Endothelial cell of hepatic sinusoid (primary cell): Measurements from ENCODE around the gene ZNF483.
"Not testable (repeated sequence)": the region's sequence is repeated elsewhere in the genome, so short reads cannot be mapped to it uniquely, and the experiment has no call there.

Experiments
- in situ Hi-C: cut with HindIII; loops from 2 replicates; pipeline ENCODE4 v1.10.0; 2017; ENCODE audit warnings: low sequenced_read_pairs

The ZNF483 gene

DNA sequence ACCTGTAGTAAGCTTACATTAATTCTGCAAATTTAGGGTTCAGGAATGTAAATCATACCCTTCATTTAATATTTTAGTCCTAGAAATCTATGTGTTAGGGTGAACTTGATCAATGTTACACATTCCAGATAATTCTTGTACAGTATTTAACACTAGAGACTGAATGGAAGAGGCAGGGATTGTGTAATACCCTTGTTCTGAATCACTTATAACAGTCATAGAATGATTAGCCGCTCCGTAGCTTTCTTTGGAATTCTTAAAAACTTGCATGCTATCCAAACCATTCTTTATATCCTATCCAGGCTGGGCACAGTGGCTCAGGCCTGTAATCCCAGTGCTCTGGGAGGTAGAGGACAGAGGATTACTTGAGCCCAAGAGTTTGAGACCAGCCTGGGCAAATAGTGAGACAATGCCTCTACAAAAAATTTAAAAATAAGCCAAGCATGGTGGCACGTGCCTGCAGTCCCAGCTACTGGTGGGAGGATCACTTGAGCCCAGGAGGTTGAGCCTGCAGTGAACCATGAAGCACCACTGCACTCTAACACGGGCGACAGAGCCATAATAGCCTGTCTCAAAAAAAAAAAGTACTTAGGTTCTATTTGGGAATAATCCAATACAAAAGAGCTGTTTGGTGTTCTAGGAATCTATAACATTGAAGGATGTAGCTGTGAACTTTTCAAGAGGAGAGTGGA is 8.3 kb downstream of the ZNF483 start:
- in situ Hi-C loops = no loop called here

- in situ Hi-C loops = no loop called here
Measured at GRCh38 chr9:111542497-111543254, 17.7 kb downstream of the ZNF483 start.

GRCh38 chr9:111548623-111549022 is 23.6 kb downstream of the ZNF483 start:
- in situ Hi-C loops = no loop called here

DNA sequence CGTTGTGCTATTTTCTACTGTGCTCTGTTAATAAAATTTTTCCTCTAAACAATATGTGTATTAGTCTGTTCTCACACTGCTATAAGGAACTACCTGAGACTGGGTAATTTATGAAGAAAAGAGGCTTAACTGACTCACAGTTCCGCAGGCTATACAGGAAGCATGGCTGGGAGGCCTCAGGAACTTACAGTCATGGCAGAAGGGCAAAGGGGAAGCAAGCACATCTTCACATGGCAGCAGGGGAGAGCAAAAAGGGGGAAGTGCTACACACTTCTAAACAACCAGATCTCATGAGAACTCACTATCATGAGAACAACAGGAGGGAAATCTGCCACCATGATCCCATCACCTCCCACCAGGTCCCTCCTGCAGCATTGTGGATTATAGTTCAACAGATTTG is 30.4 kb downstream of the ZNF483 start:
- in situ Hi-C loops = not testable (repeated sequence)

DNA sequence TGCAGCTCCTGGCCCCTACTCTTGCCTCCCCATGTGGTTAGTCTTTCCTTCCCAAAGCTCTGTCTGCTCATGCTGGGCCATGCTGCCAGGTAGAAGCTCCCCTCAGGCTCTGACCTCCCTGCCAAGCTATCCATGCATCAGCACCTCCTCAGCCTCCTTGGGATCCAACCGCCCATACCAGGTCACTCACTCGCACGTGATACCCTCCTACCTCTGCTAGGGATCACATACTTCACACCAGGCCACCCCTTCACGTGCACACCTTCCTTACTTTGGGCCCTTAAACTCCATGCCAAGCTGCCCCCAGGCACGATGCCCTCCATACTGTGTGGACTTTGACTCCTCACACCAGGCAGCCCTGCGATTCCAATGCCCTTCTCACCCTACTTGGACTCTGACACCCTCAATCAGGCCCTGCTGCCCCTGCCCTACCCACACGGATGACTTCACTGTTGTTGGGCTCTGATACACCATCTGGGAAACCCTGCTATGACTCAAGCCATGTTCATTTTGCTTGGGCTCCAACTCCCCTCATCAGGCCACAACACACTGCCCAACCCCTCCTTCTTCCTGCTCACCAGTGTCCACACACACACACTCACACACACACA is 34.1 kb downstream of the ZNF483 start:
- in situ Hi-C loops = no loop called here

- in situ Hi-C loops = no loop called here
Measured at GRCh38 chr9:111561165-111561719, 36.3 kb downstream of the ZNF483 start.

DNA sequence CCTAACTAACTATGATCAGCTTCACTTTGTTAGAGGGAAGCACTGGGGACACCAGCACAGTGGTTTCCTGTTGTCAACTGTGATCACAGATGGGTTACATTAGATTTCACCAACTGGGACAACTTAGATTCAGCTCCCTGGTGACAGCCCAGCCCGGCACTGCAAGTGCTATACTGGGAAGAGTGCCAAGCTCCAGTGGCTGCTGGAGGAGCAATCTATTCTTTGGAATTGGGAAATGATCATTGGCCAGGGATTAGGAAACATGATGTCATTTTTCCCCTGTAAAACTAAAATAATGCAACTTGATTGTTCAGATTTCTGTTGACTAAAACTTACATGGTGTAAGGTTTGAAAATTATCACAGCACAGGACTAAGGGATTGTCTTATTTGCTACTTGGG is 41.3 kb downstream of the ZNF483 start:
- in situ Hi-C loops = no loop called here

GRCh38 chr9:111568127-111568526 is 43.1 kb downstream of the ZNF483 start:
- in situ Hi-C loops = not testable (repeated sequence)

DNA sequence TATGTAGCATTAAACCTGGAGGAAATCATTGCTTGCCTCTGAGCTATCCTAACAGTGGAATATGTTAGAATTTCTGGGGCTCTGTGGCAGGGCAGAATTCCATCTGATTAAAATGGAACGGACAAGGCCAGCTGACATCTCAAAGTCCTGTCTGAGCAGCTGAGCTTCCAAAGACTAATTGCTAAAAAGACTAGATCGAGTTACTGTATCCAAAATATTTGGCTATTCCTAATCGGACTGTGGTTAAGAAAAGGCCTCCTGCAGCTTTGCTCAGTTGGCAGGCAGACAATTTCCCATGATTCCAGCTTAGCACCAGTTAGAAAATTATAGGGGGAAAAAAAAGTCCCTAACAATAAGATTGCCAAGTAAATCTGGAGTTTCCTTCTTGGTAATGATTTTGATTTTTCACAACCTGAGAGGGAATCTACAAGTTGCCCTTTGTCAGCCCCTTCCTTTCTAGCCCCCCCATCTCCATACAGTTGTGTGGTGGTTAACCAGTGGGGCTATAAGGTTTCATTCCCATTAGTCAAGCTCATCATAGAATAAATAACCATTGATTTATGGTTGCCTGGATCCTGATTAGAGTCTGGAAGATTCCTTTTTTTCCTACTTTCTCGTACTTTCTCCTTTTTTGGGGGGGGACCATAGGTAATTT is 48.1 kb downstream of the ZNF483 start:
- in situ Hi-C loops = no loop called here

- in situ Hi-C loops = no loop called here
Measured at GRCh38 chr9:111582888-111583287, 57.9 kb downstream of the ZNF483 start.

GRCh38 chr9:111586378-111586777 is 61.4 kb downstream of the ZNF483 start:
- in situ Hi-C loops = no loop called here

GRCh38 chr9:111588846-111589245 is 63.9 kb downstream of the ZNF483 start:
- in situ Hi-C loops = no loop called here

DNA sequence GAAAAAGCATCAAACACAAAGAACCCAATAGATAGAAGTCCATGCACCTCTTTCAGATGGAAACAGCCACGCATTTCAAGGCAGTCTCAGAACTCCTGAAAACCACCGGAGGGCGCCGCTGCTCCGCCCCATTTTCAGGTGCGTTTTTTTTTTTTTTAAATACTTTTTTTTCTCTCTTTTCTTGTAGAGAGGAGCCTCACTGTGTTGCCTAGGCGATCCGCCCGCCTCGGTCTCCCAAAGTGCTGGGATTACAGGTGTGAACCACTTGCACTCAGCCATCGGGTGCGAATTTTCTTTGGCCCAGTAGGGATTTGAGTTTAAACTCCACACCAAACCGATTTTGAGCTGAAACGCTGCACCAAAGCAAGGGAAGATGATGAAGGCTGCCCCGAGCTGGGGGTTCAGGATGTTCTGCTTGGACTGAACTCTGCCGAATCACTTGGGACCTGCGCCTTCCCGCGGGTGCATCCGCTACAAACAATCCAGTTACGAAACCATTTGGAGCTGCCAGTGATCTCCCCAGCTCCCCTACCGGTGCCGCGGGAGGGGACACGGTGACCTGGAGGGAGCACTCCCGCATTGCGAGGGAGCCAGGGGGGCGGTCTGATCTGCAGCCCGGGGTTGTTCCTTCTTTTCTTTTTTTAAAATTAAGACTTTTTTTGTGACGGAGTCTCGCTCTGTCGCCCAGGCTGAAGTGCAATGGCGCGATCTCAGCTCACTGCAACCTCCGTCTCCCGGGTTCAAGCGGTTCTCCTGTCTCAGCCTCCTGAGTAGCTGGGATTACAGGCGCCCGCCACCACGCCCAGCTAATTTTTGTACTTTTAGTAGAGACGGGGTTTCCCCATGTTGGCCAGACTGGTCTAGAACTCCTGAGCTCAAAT is 73.1 kb downstream of the ZNF483 start:
- in situ Hi-C loops = no loop called here

- in situ Hi-C loops = no loop called here
Measured at GRCh38 chr9:111598733-111599091, 73.7 kb downstream of the ZNF483 start.

DNA sequence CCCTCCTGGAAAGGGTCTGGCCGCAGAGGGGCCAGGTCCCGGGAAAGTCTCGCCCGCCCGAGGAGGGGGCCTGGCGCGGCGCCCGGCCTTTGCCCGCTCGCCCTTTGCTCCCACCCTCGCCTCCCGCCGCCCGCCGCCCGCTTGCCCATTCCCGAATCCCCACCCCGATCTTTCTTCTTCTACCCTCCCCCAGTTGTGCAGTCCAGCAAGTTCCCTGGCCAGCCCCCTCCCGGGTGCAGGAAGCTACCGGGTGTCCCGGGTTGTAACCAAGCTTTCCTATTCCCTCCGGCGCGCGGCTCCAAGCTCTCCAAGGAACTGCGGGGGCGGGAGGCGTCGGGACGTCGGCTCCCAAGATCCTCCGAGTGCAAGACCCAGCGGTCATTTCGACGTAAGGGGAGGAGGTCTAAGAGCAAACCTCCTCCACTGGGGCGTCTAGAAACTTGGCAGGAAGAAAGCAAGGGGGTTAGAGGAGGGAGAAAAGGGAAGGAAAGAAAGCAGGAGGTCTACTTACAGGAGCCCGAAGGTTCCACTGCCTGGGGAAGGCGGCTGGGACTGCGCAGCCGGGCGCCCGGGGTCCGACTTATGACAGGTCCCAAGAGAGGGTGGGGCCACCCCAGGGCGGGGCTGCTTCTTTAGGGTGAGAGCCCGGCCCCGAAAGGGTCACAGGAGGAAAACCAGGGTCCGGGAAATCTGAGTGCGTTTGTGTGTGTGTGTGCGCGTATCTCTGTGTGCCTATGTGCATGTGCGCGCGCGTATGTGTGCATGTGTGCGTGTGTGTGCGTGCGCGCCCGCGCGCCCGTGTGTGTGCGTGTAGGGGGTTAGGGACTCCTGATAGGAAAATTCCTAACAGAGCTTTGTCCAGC is 74.3 kb downstream of the ZNF483 start, which contains the start of gene PTGR1:
Gene PTGR1 (minus strand): TSS at position 556 of the 863 bp plus-strand sequence. CDS start 2,225 bp downstream, outside the sequence.
- in situ Hi-C loops = no loop called here

DNA sequence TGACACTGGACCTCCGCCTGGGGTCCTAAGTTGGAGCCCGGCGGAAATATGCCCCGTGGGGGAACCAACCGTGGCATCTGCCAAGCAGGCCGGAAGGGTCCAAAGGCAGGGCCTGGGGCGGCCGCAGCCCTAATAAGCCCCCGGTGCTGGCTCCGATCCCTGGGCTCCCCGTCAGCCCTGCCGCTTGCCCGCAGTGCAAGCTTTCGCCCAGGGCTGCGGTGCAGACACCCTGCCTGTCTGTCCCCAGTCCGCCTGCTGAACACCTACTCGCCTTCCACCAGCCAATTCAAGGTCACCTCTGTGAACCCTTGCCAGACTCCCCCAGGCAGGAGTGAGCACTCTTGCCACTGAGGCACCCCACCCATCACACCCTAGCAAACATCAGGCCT is 75.0 kb downstream of the ZNF483 start:
- in situ Hi-C loops = no loop called here

- in situ Hi-C loops = no loop called here
Measured at GRCh38 chr9:111601237-111602018, 76.4 kb downstream of the ZNF483 start.

GRCh38 chr9:111603041-111603440 is 78.1 kb downstream of the ZNF483 start:
- in situ Hi-C loops = no loop called here
